ENCODE results near the gene DNAJC6.

DNAJC6 gene

DNA sequence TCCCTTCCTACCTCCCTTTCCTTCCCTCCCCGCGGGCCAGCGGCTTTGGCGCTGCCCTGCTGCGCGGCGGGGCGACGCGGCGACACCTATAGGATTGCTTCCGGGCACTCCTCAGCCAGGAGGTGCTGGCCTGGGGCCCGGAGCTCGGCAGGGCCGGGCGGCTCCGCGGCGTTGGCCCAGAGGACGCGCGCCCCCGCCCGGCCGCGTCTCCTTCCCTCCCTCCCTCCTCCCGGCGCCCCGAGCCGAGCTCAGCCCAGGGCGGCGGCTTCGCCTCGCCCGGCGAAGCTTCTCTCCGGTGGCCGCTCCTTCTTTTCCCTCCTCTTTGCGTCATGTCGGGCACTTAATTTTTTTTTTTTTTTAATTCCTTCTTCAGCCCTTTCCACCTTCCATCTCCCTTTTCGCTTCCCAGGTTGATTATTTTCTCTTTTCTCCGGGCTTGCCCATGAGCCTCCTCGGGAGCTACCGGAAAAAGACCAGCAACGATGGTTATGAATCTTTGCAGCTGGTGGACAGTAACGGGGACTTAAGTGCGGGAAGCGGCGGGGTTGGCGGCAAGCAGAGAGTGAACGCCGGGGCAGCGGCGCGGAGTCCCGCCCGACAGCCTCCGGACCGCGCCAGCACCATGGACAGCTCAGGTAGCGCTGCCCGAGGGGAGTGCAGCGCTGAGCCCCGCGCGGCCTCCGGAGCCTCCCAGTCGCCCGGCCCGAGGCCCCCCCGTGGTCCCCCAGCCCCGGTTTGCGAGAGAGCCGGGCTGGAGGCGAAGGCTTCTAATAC is at the start of gene DNAJC6:
Gene DNAJC6 (plus strand): TSS at position 240 of the 774 bp plus-strand sequence. CDS start 203 bp downstream, at position 443.
- Mint-ChIP-seq H3K36me3 (ENCODE audit: low read depth) (no peaks in the 10 kb centered on the region), H3K27me3 (peaks cover 36% of the 10 kb centered on the region), H3K4me3 (peak within 1 kb of the TSS; percentile 66), H3K27ac (no peak within 1 kb of the TSS), H3K4me1 (ENCODE audit: low read depth) (peaks cover 6% of the 10 kb centered on the region), H3K9me3 (no peaks in the 10 kb centered on the region)
- intact Hi-C loops (cut with micrococcal nuclease), result no loop called here

DNA sequence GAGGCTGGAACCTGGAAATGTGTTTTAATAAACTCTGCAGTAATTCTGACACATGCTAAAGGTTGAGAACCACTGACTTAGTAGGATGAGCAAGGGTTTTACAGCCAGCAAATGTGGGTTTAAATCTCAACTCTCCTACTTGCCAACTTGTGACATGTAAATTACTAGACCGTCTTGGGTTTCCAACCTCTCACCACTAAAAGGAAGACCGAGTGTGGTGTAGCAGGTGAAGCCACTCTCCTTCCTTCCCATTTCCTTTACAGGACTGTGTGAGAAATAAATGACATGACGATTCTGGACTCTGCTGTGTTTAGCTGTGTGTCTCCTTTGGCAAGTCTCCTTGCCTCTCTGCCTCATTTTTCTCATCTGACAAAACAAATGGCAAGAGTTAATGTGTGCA is 49.5 kb upstream of the DNAJC6 start:
- H3K9me3 Mint-ChIP-seq, result no peaks in the 10 kb centered on the region
- peaks cover 14% of the 10 kb centered on the region for H3K4me1 Mint-ChIP-seq (ENCODE audit: low read depth)
- no peak overlapping the region for H3K27ac Mint-ChIP-seq
- H3K36me3 Mint-ChIP-seq (ENCODE audit: low read depth), result no peaks in the 10 kb centered on the region
- intact Hi-C loops (cut with micrococcal nuclease), result no loop called here
- peaks cover 26% of the 10 kb centered on the region for H3K27me3 Mint-ChIP-seq
- no peak overlapping the region for H3K4me3 Mint-ChIP-seq

DNA sequence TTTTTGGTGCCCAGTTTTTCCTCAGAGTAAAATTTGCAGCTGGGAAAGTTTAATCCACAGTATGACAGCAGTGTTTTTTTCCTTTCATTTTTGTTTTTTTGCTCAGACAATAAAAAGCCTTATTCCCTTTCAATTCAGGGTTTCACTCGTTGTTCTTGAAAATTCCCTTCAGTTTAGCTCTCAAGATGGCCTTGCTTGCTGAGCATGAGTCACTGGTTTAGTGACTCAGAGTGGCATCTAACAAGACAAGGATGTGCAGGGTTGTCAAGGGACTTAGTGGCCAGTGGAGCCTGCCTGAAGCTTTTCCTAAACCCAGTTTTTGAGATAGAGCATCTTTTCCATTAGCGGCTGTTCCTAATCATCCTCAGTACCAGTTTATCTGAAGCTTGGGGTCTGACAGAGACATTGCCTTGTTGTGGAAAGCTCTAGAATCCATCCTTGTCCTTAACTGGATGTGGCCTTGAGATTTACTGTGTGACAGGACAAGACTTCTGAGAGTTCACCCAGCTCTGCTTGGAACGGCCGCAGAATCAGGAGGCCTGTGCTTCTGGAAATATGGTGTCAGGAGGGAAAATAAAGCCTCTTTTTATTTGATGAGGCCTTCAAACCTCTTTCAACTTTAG is 48.4 kb upstream of the DNAJC6 start:
- H3K27ac Mint-ChIP-seq, result no peak overlapping the region
- peaks cover 24% of the 10 kb centered on the region for H3K27me3 Mint-ChIP-seq
- H3K36me3 Mint-ChIP-seq (ENCODE audit: low read depth), result no peaks in the 10 kb centered on the region
- H3K9me3 Mint-ChIP-seq, result no peaks in the 10 kb centered on the region
- H3K4me3 Mint-ChIP-seq, result no peak overlapping the region
- H3K4me1 Mint-ChIP-seq (ENCODE audit: low read depth), result peaks cover 16% of the 10 kb centered on the region
- intact Hi-C loops (cut with micrococcal nuclease), result no loop called here

GRCh38 chr1:65263286-65263685 is 46.1 kb upstream of the DNAJC6 start:
- Mint-ChIP-seq H3K36me3 (ENCODE audit: low read depth) (no peaks in the 10 kb centered on the region), H3K9me3 (no peaks in the 10 kb centered on the region), H3K4me1 (ENCODE audit: low read depth) (peaks cover 19% of the 10 kb centered on the region), H3K27ac (no peak overlapping the region), H3K4me3 (no peak overlapping the region), H3K27me3 (peaks cover 36% of the 10 kb centered on the region)
- intact Hi-C loops (cut with micrococcal nuclease), result no loop called here

- H3K4me3 Mint-ChIP-seq, result peak overlapping the region; percentile 74
- peaks cover 19% of the 10 kb centered on the region for H3K4me1 Mint-ChIP-seq (ENCODE audit: low read depth)
- no peak overlapping the region for H3K27ac Mint-ChIP-seq
- intact Hi-C loops (cut with micrococcal nuclease), result no loop called here
- H3K36me3 Mint-ChIP-seq (ENCODE audit: low read depth), result no peaks in the 10 kb centered on the region
- no peaks in the 10 kb centered on the region for H3K9me3 Mint-ChIP-seq
- peaks cover 36% of the 10 kb centered on the region for H3K27me3 Mint-ChIP-seq
These were observed 45.0 kb upstream of the DNAJC6 start for GRCh38 chr1:65264197-65264929.

GRCh38 chr1:65265296-65265650 is 44.1 kb upstream of the DNAJC6 start:
- Mint-ChIP-seq H3K27ac (no peak overlapping the region), H3K36me3 (ENCODE audit: low read depth) (no peaks in the 10 kb centered on the region), H3K27me3 (peaks cover 36% of the 10 kb centered on the region), H3K4me3 (peak overlapping the region; percentile 67), H3K4me1 (ENCODE audit: low read depth) (peaks cover 19% of the 10 kb centered on the region), H3K9me3 (no peaks in the 10 kb centered on the region)
- intact Hi-C loops (cut with micrococcal nuclease), result no loop called here

GRCh38 chr1:65265651-65266351 is 43.5 kb upstream of the DNAJC6 start:
- Mint-ChIP-seq H3K9me3 (no peaks in the 10 kb centered on the region), H3K27me3 (peaks cover 36% of the 10 kb centered on the region), H3K27ac (no peak overlapping the region), H3K4me3 (peak overlapping the region; percentile 67), H3K4me1 (ENCODE audit: low read depth) (peaks cover 19% of the 10 kb centered on the region), H3K36me3 (ENCODE audit: low read depth) (no peaks in the 10 kb centered on the region)
- intact Hi-C loops (cut with micrococcal nuclease), result no loop called here

DNA sequence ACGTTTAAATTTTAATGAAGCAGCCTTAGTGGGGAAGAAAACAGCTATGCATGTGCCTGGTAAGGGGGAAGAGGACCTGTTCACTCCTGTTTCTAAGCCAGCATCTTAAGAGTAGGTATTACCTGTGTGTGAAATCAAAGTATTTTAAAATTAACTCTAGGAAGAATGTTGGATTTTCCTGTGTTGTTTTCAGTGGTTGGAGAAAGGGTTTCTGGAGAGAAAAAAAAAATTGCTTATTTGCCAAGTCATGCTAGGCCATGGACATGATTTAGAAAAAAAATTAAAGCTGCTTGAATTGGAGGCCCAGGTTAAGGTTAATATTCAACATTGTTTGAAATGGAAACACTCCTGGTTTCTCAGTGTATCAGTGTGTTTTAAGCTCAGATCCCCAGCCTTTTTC is 42.9 kb upstream of the DNAJC6 start:
- Mint-ChIP-seq H3K4me3 (no peak overlapping the region), H3K27ac (no peak overlapping the region), H3K4me1 (ENCODE audit: low read depth) (peaks cover 19% of the 10 kb centered on the region), H3K36me3 (ENCODE audit: low read depth) (no peaks in the 10 kb centered on the region), H3K27me3 (peaks cover 36% of the 10 kb centered on the region), H3K9me3 (no peaks in the 10 kb centered on the region)
- intact Hi-C loops (cut with micrococcal nuclease), result no loop called here

GRCh38 chr1:65267271-65267670 is 42.1 kb upstream of the DNAJC6 start:
- Mint-ChIP-seq H3K27ac (no peak overlapping the region), H3K9me3 (no peaks in the 10 kb centered on the region), H3K27me3 (peaks cover 36% of the 10 kb centered on the region), H3K4me1 (ENCODE audit: low read depth) (peaks cover 19% of the 10 kb centered on the region), H3K36me3 (ENCODE audit: low read depth) (no peaks in the 10 kb centered on the region), H3K4me3 (no peak overlapping the region)
- intact Hi-C loops (cut with micrococcal nuclease), result no loop called here

GRCh38 chr1:65267683-65268082 is 41.7 kb upstream of the DNAJC6 start:
- Mint-ChIP-seq H3K4me1 (ENCODE audit: low read depth) (peaks cover 19% of the 10 kb centered on the region), H3K9me3 (no peaks in the 10 kb centered on the region), H3K4me3 (no peak overlapping the region), H3K36me3 (ENCODE audit: low read depth) (no peaks in the 10 kb centered on the region), H3K27ac (no peak overlapping the region), H3K27me3 (peaks cover 36% of the 10 kb centered on the region)
- intact Hi-C loops (cut with micrococcal nuclease), result no loop called here

DNA sequence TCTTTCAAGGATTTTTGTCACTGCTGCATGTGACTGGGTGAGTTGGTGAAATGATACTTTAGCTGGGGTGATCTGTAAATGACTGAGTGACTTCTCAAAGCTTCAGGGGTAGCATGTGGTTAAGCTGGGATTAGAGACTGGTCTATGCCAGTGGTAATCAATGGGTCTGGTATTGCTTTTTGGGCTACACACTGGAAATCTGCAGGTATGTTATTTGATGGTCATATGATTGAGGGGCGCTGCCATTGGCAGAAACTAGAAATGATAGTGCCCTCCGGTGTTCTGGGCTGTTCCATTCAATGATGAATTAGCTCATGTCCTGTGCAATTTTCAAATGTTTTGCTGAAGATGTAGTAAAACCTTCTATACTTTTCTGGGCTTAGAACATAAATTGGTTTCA is 39.7 kb upstream of the DNAJC6 start:
- H3K36me3 Mint-ChIP-seq (ENCODE audit: low read depth), result no peaks in the 10 kb centered on the region
- intact Hi-C loops (cut with micrococcal nuclease), result no loop called here
- peaks cover 27% of the 10 kb centered on the region for H3K27me3 Mint-ChIP-seq
- H3K4me3 Mint-ChIP-seq, result no peak overlapping the region
- H3K4me1 Mint-ChIP-seq (ENCODE audit: low read depth), result peaks cover 15% of the 10 kb centered on the region
- no peak overlapping the region for H3K27ac Mint-ChIP-seq
- no peaks in the 10 kb centered on the region for H3K9me3 Mint-ChIP-seq

GRCh38 chr1:65276197-65276939 is 33.0 kb upstream of the DNAJC6 start:
- no peaks in the 10 kb centered on the region for H3K4me1 Mint-ChIP-seq (ENCODE audit: low read depth)
- no peaks in the 10 kb centered on the region for H3K27me3 Mint-ChIP-seq
- H3K4me3 Mint-ChIP-seq, result no peak overlapping the region
- no peaks in the 10 kb centered on the region for H3K36me3 Mint-ChIP-seq (ENCODE audit: low read depth)
- H3K9me3 Mint-ChIP-seq, result no peaks in the 10 kb centered on the region
- no peak overlapping the region for H3K27ac Mint-ChIP-seq
- intact Hi-C loops (cut with micrococcal nuclease), result no loop called here

DNA sequence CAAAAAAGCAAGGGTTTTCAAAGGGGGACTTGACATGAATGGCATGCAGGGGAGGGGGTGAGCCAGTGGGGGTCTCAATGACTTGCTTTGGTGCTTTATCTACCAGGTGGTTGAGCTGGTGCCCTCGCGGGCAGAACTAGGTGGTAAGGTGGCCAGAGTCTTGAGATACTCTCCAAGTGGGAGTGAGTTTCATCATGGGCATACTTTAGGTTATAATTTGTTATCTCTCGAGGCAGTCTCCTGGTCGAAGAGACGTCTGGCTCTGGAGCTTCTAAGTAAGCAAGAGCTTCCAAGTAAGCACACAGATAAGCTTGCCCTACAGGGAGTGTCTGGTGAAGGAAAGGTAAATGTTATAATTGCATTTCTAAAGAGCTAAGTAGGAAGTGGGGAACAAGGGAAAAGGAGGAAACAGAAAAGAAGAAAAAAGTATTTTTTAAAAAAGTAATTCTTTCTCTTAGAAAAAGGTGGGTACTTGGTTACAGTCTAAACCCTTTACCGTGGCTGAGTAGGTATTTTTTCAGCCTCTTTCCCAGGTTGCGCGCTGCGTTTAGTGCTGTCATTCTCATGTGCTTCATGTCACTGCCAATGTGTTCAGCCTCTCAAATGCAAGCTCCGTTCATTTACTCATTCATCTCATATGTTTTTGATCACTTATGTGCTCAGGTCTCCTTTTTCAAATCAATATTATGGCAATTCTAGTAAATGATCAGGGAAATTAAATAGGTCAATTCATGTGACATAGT is 31.6 kb upstream of the DNAJC6 start:
- Mint-ChIP-seq H3K27ac (no peak overlapping the region), H3K27me3 (no peaks in the 10 kb centered on the region), H3K4me1 (ENCODE audit: low read depth) (no peaks in the 10 kb centered on the region), H3K9me3 (no peaks in the 10 kb centered on the region), H3K36me3 (ENCODE audit: low read depth) (no peaks in the 10 kb centered on the region), H3K4me3 (no peak overlapping the region)
- intact Hi-C loops (cut with micrococcal nuclease), result no loop called here

Measured in dendritic cell treated with granulocyte-macrophage colony-stimulating factor and Interleukin-4, amounts not matched to agents 40 ng/mL and 50 ng/mL, for 4 days (primary cell).